HepG2 (cell line): ENCODE results near the gene DNAJA1. TPM values are rescaled to one million over a fixed set of nuclear protein-coding genes. Genes with fewer than 3 reads are reported as not detected.

ENCODE experiments used
- ATAC-seq: fragments of 200-7000 bp; cut with Tn5 transposase; 3 replicates; pipeline ENCODE4 v1.9.1; 2020; ENCODE audit warnings: mild to moderate bottlenecking, moderate library complexity
- BruUV-seq: library from RNA; stranded (reverse); fragments of 400-500 nt; replicated peaks from 2 replicates; lab custom pipeline; 2021; lab: Mats Ljungman, UMichigan
- CTCF ChIA-PET: fragments of 300-600 bp; formaldehyde crosslinking; extraction: SDS; loops from one replicate; lab custom pipeline; 2021; ENCODE audit warnings: low total read pairs, inconsistent platforms, low intra/inter-chr PET ratio; lab: Yijun Ruan, JAX
- POLR2A ChIA-PET: fragments of 350-600 bp; sonication (Branson Sonifier 250); formaldehyde crosslinking; loops from one replicate; lab custom pipeline; 2020; ENCODE audit warnings: antibody characterized with exemption, inconsistent platforms; lab: Yijun Ruan, JAX
- DNase-seq: peaks from one replicate; pipeline ENCODE4 v3.0.0-alpha.2; 2015; ENCODE audit warnings: low spot score
- FAIRE-seq: peaks from 3 replicates; lab custom pipeline; 2011; peaks lifted over from hg19 to GRCh38; lab: Jason Lieb, UNC
- H2AFZ ChIP-seq: one replicate; pipeline ENCODE4 v1.6.1; 2011; ENCODE audit warnings: low read length, inconsistent platforms
- H3K27ac ChIP-seq: fragments of 300-600 bp; 3 replicates; pipeline ENCODE4 v1.8.0; 2011; ENCODE audit warnings: mixed run types, mild to moderate bottlenecking, mixed read lengths, low read length, inconsistent platforms; ENCODE audit not compliant: insufficient read depth; ENCODE audit errors: extremely low read length
- H3K27me3 ChIP-seq, 2 experiments: fragments of 200-600 bp in 1 of 2; 2 replicates in 1 of 2; 3 replicates in 1 of 2; pipeline versions ENCODE4 v1.6.0 to v1.8.0; 2011; ENCODE audit warnings: low read length in 2 of 2, mild to moderate bottlenecking in 2 of 2, moderate library complexity in 2 of 2, inconsistent platforms in 1 of 2; ENCODE audit not compliant: insufficient read depth in 2 of 2, control insufficient read depth in 1 of 2
- H3K36me3 ChIP-seq, 2 experiments: fragments of 200-600 bp in 1 of 2; replicated peaks in 1 of 2; 2 replicates in 1 of 2; 3 replicates in 1 of 2; pipeline versions ENCODE4 v1.5.1 to v1.8.0; 2011; ENCODE audit warnings: low read length in 2 of 2, inconsistent platforms in 1 of 2; ENCODE audit not compliant: insufficient read depth in 2 of 2, control insufficient read depth in 1 of 2
- H3K4me1 ChIP-seq: 2 replicates; pipeline ENCODE4 v1.5.1; 2012; ENCODE audit warnings: low read length, inconsistent platforms; ENCODE audit not compliant: insufficient read depth
- H3K4me2 ChIP-seq: 2 replicates; pipeline ENCODE4 v1.6.0; 2011; ENCODE audit warnings: low read depth, low read length, inconsistent platforms
- H3K4me3 ChIP-seq, 3 experiments: fragments of 200-600 bp in 1 of 3; sonication (generic), shearing (Covaris generic) in 1 of 3; replicated peaks in 1 of 3; 2 replicates each; pipeline ENCODE4 v1.5.1; 2011 to 2016; ENCODE audit warnings: low read length in 3 of 3, inconsistent platforms in 2 of 3, low read depth in 2 of 3, mild to moderate bottlenecking in 2 of 3, control low read depth in 1 of 3, mixed read lengths in 1 of 3; ENCODE audit not compliant: insufficient read depth in 1 of 3
- H3K79me2 ChIP-seq: one replicate; pipeline ENCODE4 v1.6.1; 2011; ENCODE audit warnings: low read length, inconsistent platforms; ENCODE audit not compliant: insufficient read depth
- H3K9ac ChIP-seq: 2 replicates; pipeline ENCODE4 v1.6.0; 2011; ENCODE audit warnings: mild to moderate bottlenecking, low read depth, low read length, inconsistent platforms; ENCODE audit not compliant: insufficient read depth
- H3K9me3 ChIP-seq: 2 replicates; pipeline ENCODE4 v1.5.1; 2012; ENCODE audit warnings: mild to moderate bottlenecking, low read length
- H4K20me1 ChIP-seq: 2 replicates; pipeline ENCODE4 v1.6.0; 2011; ENCODE audit warnings: inconsistent platforms, mild to moderate bottlenecking, low read length, moderate library complexity; ENCODE audit not compliant: insufficient read depth
- BRD4 ChIP-seq: sonication (generic); formaldehyde crosslinking; IDR thresholded peaks from 2 replicates; pipeline ENCODE4 v1.4.0; 2020; ENCODE audit warnings: missing genetic modification reagents
- CEBPG ChIP-seq: IDR thresholded peaks from 2 replicates; pipeline ENCODE4 v1.6.1; 2016
- CHD2 ChIP-seq: IDR thresholded peaks from 2 replicates; pipeline ENCODE4 v1.6.1; 2011; ENCODE audit warnings: low read depth, low read length, improper control_type of control experiment
- HOXA9 ChIP-seq: sonication (generic); formaldehyde crosslinking; IDR thresholded peaks from 2 replicates; pipeline ENCODE4 v1.8.1; 2022; ENCODE audit warnings: missing genetic modification reagents, mild to moderate bottlenecking, moderate library complexity, borderline replicate concordance
- NCOA2 ChIP-seq: sonication (generic); formaldehyde crosslinking; IDR thresholded peaks from 2 replicates; pipeline ENCODE4 v1.8.0; 2022; ENCODE audit warnings: inconsistent platforms
- NFYC ChIP-seq: IDR thresholded peaks from 2 replicates; pipeline ENCODE4 v1.6.1; 2016; ENCODE audit warnings: missing genetic modification reagents, missing compliant biosample characterization
- POLR2AphosphoS2 ChIP-seq: IDR thresholded peaks from 2 replicates; pipeline ENCODE4 v1.6.1; 2011; ENCODE audit warnings: low read depth, low read length, improper control_type of control experiment
- TOE1 ChIP-seq: sonication (generic); formaldehyde crosslinking; IDR thresholded peaks from 2 replicates; pipeline ENCODE4 v1.4.0; 2020; ENCODE audit warnings: mild to moderate bottlenecking, missing genetic modification reagents
- ZNF230 ChIP-seq: sonication (generic); formaldehyde crosslinking; IDR thresholded peaks from 2 replicates; pipeline ENCODE4 v1.4.0; 2020; ENCODE audit warnings: mild to moderate bottlenecking, missing genetic modification reagents
- ZNF598 ChIP-seq: sonication (generic); formaldehyde crosslinking; IDR thresholded peaks from 2 replicates; pipeline ENCODE4 v1.5.1; 2020; ENCODE audit warnings: mild to moderate bottlenecking, missing genetic modification reagents, borderline replicate concordance
- ZNF607 ChIP-seq: sonication (generic); formaldehyde crosslinking; IDR thresholded peaks from 2 replicates; pipeline ENCODE4 v1.5.1; 2020; ENCODE audit warnings: missing genetic modification reagents, mild to moderate bottlenecking, borderline replicate concordance
- ZNF83 ChIP-seq: sonication (generic); formaldehyde crosslinking; IDR thresholded peaks from 2 replicates; pipeline ENCODE4 v1.4.0; 2020; ENCODE audit warnings: missing genetic modification reagents, mild to moderate bottlenecking, borderline replicate concordance
- WGBS: methylation state at CpG from one replicate; pipeline ENCODE4 v1.1.6; 2017; ENCODE audit warnings: low lambda C conversion rate; 5-methylcytosine and 5-hydroxymethylcytosine counted together
- in situ Hi-C: cut with HindIII; loops from 2 replicates; pipeline ENCODE4 v1.10.0; 2017; ENCODE audit warnings: low pct_unique_long_range_greater_than_20kb; ENCODE audit not compliant: extremely low pct_ligation_motif_present
- intact Hi-C: fragments of 100-400 bp; cut with micrococcal nuclease; formaldehyde crosslinking; loops from one replicate; pipeline ENCODE4 v1.10.0; 2022; ENCODE audit not compliant: unreplicated experiment
- polyA plus RNA-seq, 8 experiments: library from polyadenylated mRNA; depleted of rRNA in 3 of 8; stranded (reverse) in 7 of 8; unstranded in 1 of 8; fragments of >200 nt; fragmentation: Illumina TruSeq in 4 of 8; extraction: Trizol in 4 of 8; gene quantifications; 2 replicates each; pipeline versions ENCODE4 v1.2.1 to v1.2.3, GENCODE V29; 2011 to 2016; ENCODE audit warnings: low read depth in 4 of 8, missing spikeins in 1 of 8, mixed read lengths in 1 of 8; ENCODE audit not compliant: insufficient read depth in 1 of 8
- total RNA-seq, 5 experiments: library from RNA; depleted of rRNA; stranded (reverse); fragments of >200 nt; fragmentation: Illumina TruSeq; extraction: Trizol; gene quantifications; 2 replicates each; pipeline ENCODE4 v1.2.3, GENCODE V29; 2016; ENCODE audit warnings: low read depth in 1 of 5
- TF ChIP-seq, protein P1 (sequence below): sonication (generic); formaldehyde crosslinking; IDR thresholded peaks from 2 replicates; pipeline ENCODE4 v1.4.0; 2020; ENCODE audit warnings: missing genetic modification reagents
- TF ChIP-seq, protein P2 (sequence below): IDR thresholded peaks from 2 replicates; pipeline ENCODE4 v1.6.1; 2016; ENCODE audit warnings: mild to moderate bottlenecking
- TF ChIP-seq, protein P3 (sequence below): sonication (generic); formaldehyde crosslinking; IDR thresholded peaks from 2 replicates; pipeline ENCODE4 v1.8.0; 2022; ENCODE audit warnings: missing genetic modification reagents, mild to moderate bottlenecking, moderate library complexity, borderline replicate concordance
- TF ChIP-seq, protein P4 (sequence below), 2 experiments: sonication (generic) in 1 of 2; formaldehyde crosslinking in 1 of 2; IDR thresholded peaks; 2 replicates each; pipeline versions ENCODE4 v1.5.1 to v1.6.1; 2011 to 2020; ENCODE audit warnings: borderline replicate concordance in 1 of 2, low read depth in 1 of 2, low read length in 1 of 2, mild to moderate bottlenecking in 1 of 2, missing genetic modification reagents in 1 of 2, moderate library complexity in 1 of 2
- TF ChIP-seq, protein P5 (sequence below): sonication (generic); formaldehyde crosslinking; IDR thresholded peaks from 2 replicates; pipeline ENCODE4 v1.8.0; 2022; ENCODE audit warnings: mild to moderate bottlenecking, missing genetic modification reagents, borderline replicate concordance

The DNAJA1 gene
- total and polyA plus RNA-seq, 2 of the 13 experiments (the other 11 are each of a cell fraction or from before 2014, with no cell fraction given): 95.9 to 306 TPM

DNA sequence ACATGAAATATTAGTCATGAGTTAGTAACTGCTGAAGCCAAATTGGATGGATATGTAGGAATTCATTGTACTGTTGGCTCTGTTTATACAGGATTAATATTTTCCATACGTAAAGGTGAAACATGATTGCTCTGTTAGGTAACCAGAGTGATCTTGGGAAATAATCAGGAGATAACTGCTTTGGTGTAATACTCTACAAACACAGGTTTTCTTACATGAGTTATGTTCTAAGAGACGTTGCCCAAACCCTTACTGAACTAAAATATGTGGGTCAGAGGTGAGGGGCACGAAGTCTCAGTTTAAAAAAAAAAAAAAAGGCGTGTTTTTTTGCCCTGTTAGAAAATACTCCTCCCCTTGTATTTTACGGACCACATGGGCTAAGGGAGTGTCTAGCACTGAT, 7.8 kb downstream of the DNAJA1 start:
- DNase-seq (peak; percentile 71), FAIRE-seq (peak; percentile 18), ATAC-seq (peak; percentile 62)
- H3K9ac ChIP-seq: no peak overlapping the region
- in situ Hi-C loops: no loop called here
- intact Hi-C loops: no loop called here
- no peak overlapping the region for H3K4me3 ChIP-seq
- H3K4me2 ChIP-seq: peak overlapping the region; percentile 13; the same call in 1 of the 2 replicates
- CTCF ChIA-PET: no interaction called here
- POLR2A ChIA-PET: no interaction called here
- WGBS: 38% methylated on average over 5 of the region's 5 CpGs
- H3K79me2 ChIP-seq: peaks cover 68% of the 10 kb centered on the region
- H4K20me1 ChIP-seq: peaks cover 52% of the 10 kb centered on the region
- H3K36me3 ChIP-seq: peaks cover 25 to 67% of the 10 kb centered on the region in 2 experiments
- BruUV-seq: no TSS peak
- H2AFZ ChIP-seq: no peak overlapping the region
- H3K9me3 ChIP-seq: no peaks in the 10 kb centered on the region
- H3K27me3 ChIP-seq: no peaks in the 10 kb centered on the region
- peaks cover 54% of the 10 kb centered on the region for H3K4me1 ChIP-seq
- H3K27ac ChIP-seq: peak overlapping the region; percentile 49
- TF ChIP-seq HOXA9 (no peak), CHD2 (no peak), BRD4 (CRISPR knock-in tag) (no peak), NCOA2 (CRISPR knock-in tag) (peak; percentile 65; the same call in 1 of the 2 replicates), ZNF230 (CRISPR knock-in tag) (no peak), NFYC (CRISPR knock-in tag) (no peak), CEBPG (peak; percentile 30; the same call in 1 of the 2 replicates), ZNF598 (CRISPR knock-in tag) (no peak), ZNF83 (CRISPR knock-in tag) (no peak), POLR2AphosphoS2 (no peak), ZNF607 (CRISPR knock-in tag) (no peak), TOE1 (CRISPR knock-in tag) (no peak)
- TF ChIP-seq, protein P1, sequence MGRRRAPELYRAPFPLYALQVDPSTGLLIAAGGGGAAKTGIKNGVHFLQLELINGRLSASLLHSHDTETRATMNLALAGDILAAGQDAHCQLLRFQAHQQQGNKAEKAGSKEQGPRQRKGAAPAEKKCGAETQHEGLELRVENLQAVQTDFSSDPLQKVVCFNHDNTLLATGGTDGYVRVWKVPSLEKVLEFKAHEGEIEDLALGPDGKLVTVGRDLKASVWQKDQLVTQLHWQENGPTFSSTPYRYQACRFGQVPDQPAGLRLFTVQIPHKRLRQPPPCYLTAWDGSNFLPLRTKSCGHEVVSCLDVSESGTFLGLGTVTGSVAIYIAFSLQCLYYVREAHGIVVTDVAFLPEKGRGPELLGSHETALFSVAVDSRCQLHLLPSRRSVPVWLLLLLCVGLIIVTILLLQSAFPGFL: no peak
- TF ChIP-seq, protein P2, sequence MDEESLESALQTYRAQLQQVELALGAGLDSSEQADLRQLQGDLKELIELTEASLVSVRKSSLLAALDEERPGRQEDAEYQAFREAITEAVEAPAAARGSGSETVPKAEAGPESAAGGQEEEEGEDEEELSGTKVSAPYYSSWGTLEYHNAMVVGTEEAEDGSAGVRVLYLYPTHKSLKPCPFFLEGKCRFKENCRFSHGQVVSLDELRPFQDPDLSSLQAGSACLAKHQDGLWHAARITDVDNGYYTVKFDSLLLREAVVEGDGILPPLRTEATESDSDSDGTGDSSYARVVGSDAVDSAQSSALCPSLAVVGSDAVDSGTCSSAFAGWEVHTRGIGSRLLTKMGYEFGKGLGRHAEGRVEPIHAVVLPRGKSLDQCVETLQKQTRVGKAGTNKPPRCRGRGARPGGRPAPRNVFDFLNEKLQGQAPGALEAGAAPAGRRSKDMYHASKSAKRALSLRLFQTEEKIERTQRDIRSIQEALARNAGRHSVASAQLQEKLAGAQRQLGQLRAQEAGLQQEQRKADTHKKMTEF (CRISPR knock-in tag): no peak
- TF ChIP-seq, protein P3, sequence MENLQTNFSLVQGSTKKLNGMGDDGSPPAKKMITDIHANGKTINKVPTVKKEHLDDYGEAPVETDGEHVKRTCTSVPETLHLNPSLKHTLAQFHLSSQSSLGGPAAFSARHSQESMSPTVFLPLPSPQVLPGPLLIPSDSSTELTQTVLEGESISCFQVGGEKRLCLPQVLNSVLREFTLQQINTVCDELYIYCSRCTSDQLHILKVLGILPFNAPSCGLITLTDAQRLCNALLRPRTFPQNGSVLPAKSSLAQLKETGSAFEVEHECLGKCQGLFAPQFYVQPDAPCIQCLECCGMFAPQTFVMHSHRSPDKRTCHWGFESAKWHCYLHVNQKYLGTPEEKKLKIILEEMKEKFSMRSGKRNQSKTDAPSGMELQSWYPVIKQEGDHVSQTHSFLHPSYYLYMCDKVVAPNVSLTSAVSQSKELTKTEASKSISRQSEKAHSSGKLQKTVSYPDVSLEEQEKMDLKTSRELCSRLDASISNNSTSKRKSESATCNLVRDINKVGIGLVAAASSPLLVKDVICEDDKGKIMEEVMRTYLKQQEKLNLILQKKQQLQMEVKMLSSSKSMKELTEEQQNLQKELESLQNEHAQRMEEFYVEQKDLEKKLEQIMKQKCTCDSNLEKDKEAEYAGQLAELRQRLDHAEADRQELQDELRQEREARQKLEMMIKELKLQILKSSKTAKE (CRISPR knock-in tag): no peak
- TF ChIP-seq, protein P4, sequence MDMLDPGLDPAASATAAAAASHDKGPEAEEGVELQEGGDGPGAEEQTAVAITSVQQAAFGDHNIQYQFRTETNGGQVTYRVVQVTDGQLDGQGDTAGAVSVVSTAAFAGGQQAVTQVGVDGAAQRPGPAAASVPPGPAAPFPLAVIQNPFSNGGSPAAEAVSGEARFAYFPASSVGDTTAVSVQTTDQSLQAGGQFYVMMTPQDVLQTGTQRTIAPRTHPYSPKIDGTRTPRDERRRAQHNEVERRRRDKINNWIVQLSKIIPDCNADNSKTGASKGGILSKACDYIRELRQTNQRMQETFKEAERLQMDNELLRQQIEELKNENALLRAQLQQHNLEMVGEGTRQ (IDR thresholded peaks at IDR 0.05; ENCODE audit: low read depth, low read length): no peak
- TF ChIP-seq, protein P4 (CRISPR knock-in tag; IDR thresholded peaks at IDR 0.05; ENCODE audit: borderline replicate concordance): no peak
- TF ChIP-seq, protein P5, sequence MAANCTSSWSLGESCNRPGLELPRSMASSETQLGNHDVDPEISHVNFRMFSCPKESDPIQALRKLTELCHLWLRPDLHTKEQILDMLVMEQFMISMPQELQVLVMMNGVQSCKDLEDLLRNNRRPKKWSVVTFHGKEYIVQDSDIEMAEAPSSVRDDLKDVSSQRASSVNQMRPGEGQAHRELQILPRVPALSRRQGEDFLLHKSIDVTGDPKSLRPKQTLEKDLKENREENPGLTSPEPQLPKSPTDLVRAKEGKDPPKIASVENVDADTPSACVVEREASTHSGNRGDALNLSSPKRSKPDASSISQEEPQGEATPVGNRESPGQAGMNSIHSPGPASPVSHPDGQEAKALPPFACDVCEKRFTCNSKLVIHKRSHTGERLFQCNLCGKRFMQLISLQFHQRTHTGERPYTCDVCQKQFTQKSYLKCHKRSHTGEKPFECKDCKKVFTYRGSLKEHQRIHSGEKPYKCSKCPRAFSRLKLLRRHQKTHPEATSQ (CRISPR knock-in tag): no peak
